Fibroblast of villous mesenchyme (primary cell): ENCODE results near the gene DCST1. TPM values are rescaled to one million over a fixed set of nuclear protein-coding genes. Genes with fewer than 3 reads are reported as not detected.

Experiments
- DNase-seq: peaks from one replicate; pipeline ENCODE4 v3.0.0-alpha.2; 2010; ENCODE audit warnings: low read depth
- H3K4me3 ChIP-seq: 2 replicates; pipeline ENCODE4 v1.5.1; 2011; ENCODE audit warnings: low read depth, mild to moderate bottlenecking, low read length
- total RNA-seq: library from RNA; depleted of rRNA; stranded (reverse); fragments of >200 nt; gene quantifications from 2 replicates; pipeline ENCODE4 v1.2.3, GENCODE V29; 2012
- TF ChIP-seq, protein P1 (sequence below): IDR thresholded peaks from 2 replicates; pipeline ENCODE4 v1.5.1; 2012; ENCODE audit warnings: low read depth, mild to moderate bottlenecking, low read length; ENCODE audit not compliant: insufficient read depth

Gene DCST1
- total RNA-seq, 1 donor = not detected

GRCh38 chr1:155043301-155043702, 9.7 kb downstream of the DCST1 start:
- no peak overlapping the region for H3K4me3 ChIP-seq
- no peak for DNase-seq
- TF ChIP-seq, protein P1, sequence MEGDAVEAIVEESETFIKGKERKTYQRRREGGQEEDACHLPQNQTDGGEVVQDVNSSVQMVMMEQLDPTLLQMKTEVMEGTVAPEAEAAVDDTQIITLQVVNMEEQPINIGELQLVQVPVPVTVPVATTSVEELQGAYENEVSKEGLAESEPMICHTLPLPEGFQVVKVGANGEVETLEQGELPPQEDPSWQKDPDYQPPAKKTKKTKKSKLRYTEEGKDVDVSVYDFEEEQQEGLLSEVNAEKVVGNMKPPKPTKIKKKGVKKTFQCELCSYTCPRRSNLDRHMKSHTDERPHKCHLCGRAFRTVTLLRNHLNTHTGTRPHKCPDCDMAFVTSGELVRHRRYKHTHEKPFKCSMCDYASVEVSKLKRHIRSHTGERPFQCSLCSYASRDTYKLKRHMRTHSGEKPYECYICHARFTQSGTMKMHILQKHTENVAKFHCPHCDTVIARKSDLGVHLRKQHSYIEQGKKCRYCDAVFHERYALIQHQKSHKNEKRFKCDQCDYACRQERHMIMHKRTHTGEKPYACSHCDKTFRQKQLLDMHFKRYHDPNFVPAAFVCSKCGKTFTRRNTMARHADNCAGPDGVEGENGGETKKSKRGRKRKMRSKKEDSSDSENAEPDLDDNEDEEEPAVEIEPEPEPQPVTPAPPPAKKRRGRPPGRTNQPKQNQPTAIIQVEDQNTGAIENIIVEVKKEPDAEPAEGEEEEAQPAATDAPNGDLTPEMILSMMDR = no peak

DNA sequence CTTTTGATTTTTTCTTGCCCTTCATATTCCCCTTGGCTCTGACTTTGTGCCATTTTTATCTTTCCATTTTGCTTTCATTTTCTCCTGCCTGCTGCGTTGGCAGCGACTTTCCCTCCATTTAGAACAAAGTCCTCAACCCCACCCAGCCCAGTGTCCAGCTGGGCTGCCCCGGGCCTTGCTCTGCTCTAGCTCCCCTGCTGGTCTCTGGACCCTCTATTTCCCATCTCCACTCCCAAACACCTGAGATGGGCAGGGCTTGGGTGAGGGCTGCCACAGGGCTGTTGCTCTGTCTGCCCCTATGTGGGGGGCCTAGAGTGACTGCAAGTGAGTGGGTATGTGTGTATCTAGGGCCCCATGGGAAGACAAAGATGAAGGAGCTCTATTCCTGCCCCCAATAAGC, 10.2 kb downstream of the DCST1 start:
- no peak for DNase-seq
- no peak overlapping the region for H3K4me3 ChIP-seq
- TF ChIP-seq, protein P1 = no peak

DNA sequence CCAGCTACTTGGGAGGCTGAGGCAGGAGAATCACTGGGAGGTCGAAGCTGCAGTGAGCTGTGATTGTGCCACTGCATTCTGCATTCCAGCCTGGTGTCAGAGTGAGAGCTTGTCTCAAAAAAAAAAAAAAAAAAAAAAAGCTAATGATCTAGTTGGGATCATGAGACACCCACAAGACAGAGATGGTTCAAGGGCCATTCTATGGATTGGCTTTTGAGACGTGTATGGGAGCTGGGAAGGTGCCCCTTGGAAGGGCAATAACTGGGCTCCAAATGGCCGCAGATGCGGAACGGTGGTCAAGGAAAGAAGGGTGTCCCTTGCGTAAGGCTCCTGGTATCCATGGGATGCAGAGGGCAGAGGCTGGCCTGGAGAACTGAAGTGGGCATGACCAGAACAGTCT, 10.7 kb downstream of the DCST1 start:
- H3K4me3 ChIP-seq = no peak overlapping the region
- TF ChIP-seq, protein P1 = no peak
- no peak for DNase-seq

DNA sequence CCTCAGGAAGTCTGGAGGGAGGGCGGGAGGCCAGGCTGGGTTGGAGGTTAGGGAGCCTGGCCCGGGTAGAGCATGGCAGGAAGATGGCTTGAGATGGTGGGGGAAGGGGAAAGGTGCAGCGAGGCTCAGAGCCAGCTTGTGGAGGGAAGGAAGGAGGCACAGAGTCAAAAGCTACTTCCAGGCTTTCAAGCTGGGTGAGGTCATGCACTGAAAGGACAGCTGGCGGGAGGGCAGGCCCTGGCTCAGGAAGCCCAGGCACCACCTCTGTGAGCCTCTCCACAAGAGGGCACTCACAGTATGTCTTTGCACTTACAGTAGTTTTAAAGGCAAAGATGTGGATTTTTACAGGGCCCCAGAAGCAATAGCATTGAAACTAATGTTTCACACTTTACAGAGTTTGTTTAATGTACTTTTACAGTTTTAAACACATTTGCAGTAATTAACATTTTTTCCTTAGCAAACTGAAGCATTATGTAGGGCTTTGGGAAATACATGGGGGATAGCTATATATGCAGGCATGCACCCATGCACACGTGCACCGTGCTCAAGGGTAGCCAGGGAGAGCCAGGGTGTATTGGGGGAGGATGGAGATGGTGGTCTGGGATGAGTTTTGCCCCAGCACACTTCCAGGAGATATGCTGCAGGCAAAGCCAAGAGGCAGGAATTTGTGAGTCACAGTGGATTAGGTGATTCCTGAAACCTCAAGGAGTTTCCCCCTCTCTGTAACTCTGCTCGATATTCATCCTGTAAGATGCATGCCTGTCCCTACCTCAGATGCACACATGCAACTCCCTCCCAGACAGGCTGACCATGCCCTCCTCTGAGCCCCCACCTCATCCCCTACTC, 11.4 kb downstream of the DCST1 start:
- TF ChIP-seq, protein P1 = peak; percentile 77
- peak; percentile 83 for DNase-seq
- no peak overlapping the region for H3K4me3 ChIP-seq

- H3K4me3 ChIP-seq = no peak overlapping the region
Measured at GRCh38 chr1:155048449-155049334, 15.1 kb downstream of the DCST1 start.

More at GRCh38 chr1:155048449-155049334, 15.1 kb downstream of the DCST1 start:
- TF ChIP-seq, protein P1 = no peak
- no peak for DNase-seq
